Myocyte (in vitro differentiated cells): Measurements from ENCODE around the gene CD160. TPM values are rescaled to one million over a fixed set of nuclear protein-coding genes. Genes with fewer than 3 reads are reported as not detected.
"Not testable (repeated sequence)": the region's sequence is repeated elsewhere in the genome, so short reads cannot be mapped to it uniquely, and the experiment has no call there.

ENCODE experiments used
- DNase-seq: peaks from one replicate; pipeline ENCODE4 v3.0.0-alpha.2; 2012; ENCODE audit warnings: low read depth
- polyA plus RNA-seq: library from polyadenylated mRNA; unstranded; fragments of >200 nt; gene quantifications from one replicate; pipeline ENCODE4 v1.2.1, GENCODE V29; 2012; ENCODE audit warnings: missing spikeins
- total RNA-seq: library from RNA; depleted of rRNA; stranded (reverse); fragments of >200 nt; gene quantifications from 2 replicates; pipeline ENCODE4 v1.2.3, GENCODE V29; 2014

Gene CD160
- not detected in 2 replicates for total RNA-seq
- 0.34 TPM for polyA plus RNA-seq

- DNase-seq: no peak
These were observed at the start of gene CD160 for GRCh38 chr1:145719230-145720079. Gene CD160, plus strand, starts transcription at chr1:145719499. Its CDS starts 8,829 bp downstream, at chr1:145728328.

GRCh38 chr1:145670995-145671745 lies 48.1 kb upstream of the CD160 start:
- DNase-seq: not testable (repeated sequence)

DNA sequence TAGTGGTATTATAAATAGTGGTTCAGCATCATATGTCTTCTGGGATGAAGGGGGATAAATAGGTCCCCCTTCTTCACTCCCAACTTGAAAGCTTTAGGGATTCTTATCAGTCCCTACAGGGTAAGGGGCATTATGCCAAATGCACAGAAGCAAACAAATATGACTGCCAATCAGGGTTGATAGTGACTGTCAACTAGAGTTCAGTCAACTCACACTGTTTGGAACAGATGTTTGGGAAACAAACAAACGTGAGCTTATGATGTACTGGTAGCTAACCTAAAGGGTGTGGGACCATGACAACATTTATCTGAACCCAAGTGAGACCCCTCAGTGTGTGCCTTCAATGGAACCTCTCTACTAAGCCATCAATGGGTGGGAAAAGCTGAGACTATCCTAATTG lies 46.1 kb upstream of the CD160 start:
- not testable (repeated sequence) for DNase-seq

GRCh38 chr1:145684858-145685257 lies 34.4 kb upstream of the CD160 start:
- DNase-seq: not testable (repeated sequence)

GRCh38 chr1:145686078-145686477 lies 33.2 kb upstream of the CD160 start:
- DNase-seq: not testable (repeated sequence)

DNA sequence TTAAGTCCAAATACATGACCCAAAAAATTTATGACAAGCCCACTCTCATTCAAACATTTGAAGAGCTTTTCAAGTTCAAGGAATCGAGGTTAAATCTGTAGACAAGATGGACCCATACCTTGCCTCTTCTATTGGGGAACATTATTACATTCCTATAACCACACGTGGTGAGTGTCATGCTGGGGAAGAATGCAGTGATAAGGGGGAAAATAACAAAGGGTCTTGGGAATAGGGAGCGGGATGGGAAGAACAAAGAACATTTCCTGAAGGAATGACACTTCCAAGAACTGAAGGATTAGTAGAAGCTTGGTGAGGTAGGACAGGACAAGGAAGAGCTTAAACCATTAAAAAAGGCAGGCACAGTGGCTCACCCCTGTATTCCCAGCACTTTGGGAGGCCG lies 31.0 kb upstream of the CD160 start:
- DNase-seq: no peak

GRCh38 chr1:145688924-145689323 lies 30.4 kb upstream of the CD160 start:
- no peak for DNase-seq

- DNase-seq: peak; percentile 82
These were observed 29.4 kb upstream of the CD160 start for GRCh38 chr1:145689922-145690321.

GRCh38 chr1:145690587-145691558 lies 28.4 kb upstream of the CD160 start:
- DNase-seq: peak; percentile 89

DNA sequence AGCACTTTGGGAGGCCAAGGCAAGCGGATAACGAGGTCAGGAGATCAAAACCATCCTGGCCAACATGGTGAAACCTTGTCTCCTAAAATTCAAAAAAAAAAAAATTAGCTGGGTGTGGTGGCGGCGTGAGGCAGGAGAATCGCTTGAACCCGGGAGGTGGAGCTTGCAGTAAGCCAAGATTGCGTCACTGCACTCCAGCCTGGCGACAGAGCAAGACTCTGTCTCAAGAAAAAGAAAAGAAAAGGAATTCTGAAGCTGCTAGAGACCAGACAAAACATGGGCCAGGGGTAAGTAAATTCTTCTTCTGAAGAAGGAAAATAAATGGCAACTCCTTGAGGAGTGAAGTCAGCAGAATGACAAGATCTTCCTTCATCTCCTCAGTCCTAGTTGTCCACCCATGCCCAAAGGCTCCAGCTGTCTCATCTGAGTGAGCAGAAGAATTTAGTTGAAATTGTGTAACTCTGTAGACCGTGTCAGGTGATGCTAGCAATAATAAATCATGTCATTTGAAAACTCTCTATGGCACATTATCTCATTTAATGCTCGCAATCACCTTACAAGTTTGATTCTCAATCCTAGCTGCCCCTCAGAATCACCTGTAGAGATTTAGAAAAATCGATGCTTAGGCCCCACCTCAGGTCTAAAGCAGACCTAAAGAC lies 26.4 kb upstream of the CD160 start:
- no peak for DNase-seq

GRCh38 chr1:145695821-145696629 lies 23.3 kb upstream of the CD160 start:
- peak; percentile 95 for DNase-seq

GRCh38 chr1:145696630-145696960 lies 22.7 kb upstream of the CD160 start:
- no peak for DNase-seq

- no peak for DNase-seq
These were observed 17.9 kb upstream of the CD160 start for GRCh38 chr1:145701306-145701862.

DNA sequence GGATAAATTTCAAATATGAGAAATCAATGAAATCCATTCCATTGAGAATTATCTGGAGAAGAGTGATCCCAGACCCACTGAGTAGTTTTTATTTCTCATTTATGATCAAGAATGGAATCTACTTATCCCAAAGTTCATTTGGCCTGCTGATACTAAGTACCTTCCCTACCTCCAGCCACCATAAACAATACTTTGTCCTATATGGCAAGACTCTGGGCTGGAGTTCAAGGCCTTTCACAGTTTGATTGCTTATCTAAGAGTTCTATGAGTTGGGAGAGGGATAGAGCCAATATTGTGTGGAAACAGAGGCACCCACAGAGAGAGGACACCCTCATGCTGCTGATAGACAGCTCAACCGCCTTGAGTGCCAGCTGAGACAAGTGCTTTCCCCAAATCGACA lies 17.2 kb upstream of the CD160 start:
- DNase-seq: no peak

DNA sequence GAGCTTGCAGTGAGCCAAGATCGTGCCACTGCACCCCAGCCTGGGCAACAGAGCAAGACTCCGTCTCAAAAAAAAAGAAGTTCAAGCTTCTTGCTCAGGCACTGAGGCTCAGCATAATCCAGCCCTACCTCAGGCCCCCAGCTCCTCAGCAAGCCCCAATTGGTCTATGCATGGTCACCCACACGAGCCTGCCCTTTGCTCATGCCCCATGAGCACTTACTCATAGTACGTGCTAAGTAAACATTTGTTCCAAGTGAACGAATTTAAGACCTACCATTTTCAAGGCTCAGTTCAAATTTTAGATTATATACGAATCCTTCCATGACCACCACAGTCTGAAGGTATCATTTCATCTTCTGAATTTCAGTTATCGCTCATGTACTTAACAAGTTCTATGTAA lies 16.5 kb upstream of the CD160 start:
- DNase-seq: no peak

DNA sequence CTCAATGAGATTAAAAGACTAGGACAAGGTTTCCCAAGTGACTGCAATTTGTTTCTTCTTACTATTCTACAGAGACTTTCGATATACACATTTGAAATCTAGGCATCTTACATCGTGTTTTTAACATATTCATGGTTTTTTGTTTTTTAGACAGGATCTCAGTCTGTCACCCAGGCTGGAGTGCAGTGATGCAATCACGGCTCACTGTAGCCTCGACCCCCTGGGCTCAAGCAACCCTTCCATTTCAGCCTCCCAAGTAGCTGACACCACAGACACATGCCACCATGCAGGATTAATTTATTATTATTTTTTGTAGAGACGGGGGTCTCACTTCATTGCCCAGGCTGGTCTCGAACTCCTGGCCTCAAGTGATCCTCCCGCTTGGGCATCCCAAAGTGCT lies 13.7 kb upstream of the CD160 start:
- DNase-seq: no peak

DNA sequence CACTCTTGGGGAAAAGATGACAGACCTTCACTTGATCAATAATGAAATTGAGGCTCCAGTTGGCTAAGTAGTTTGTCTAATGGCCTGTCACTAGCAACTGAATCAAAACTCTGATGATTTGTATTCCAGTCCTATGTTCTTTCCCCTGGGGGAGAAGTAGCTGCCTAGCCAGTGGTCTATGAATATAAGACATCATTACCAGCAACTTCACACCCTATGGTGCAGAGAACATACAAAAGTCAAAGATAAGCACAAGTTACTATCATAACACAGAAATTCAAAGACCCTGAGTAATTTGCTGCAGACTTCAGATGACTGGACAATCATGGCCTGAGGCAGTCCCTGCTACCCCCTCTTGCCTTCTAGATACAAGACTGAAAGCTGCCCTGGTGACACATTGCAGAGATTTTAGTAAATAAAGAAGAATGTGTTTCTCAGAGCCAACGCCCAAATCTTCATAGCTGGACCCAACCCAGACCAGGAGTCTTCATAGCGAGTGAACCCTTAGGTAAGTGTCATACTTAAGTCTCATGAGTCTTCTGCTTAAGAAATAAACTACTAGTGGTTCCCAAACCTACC lies 13.1 kb upstream of the CD160 start:
- DNase-seq: no peak

DNA sequence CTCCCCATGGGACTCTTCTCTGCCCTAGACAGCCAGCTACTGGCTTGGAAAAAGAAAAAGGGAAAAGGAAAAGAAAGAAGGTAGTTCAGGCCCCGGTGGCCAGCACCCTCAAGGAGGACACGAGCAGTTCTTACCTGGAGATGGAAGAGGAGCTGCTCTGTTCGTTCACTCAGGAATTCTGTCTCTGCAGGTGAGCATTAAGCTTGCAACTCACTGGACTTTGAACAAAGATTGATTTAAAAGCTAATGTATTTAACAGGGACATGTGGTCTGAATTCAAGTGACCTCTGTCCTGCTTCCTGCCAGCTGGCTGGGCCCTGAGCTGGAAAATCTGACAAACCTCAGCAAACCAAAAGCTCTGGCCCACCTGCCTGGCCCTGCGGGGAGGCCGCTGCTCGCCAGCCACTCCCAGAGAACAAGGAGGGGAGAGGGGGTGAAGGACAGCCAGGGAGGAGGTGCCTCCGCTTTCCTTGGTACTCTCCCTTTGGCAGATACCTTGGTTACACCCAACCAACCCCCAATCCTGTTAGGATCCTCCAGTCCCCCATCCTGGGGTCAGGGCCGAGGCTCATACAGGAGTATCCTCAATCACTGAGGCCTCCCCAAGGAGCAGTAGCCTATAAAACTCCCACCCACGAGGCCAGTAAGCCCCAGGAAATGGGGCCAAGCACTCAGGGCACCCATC lies 12.0 kb upstream of the CD160 start, which contains the start of gene PDZK1:
PDZK1 (minus strand) TSS at position 186 of the 685 bp plus-strand sequence. CDS start 19,347 bp downstream, outside the sequence.
- no peak for DNase-seq
